Tibial nerve (tissue), 4 donors: Measurements from ENCODE around the gene MOB1B.

Source experiments
- EP300 ChIP-seq, 2 donors: sonication (generic); formaldehyde crosslinking; IDR thresholded peaks; one replicate each; pipeline ENCODE4 v1.6.1; 2017; ENCODE audit warnings: antibody characterized with exemption in 2 of 2, mild to moderate bottlenecking in 1 of 2
- POLR2A ChIP-seq, 2 donors: fragments of 450-650 bp; IDR thresholded peaks; one replicate each; pipeline ENCODE4 v1.6.1; 2017; ENCODE audit warnings: antibody characterized with exemption in 2 of 2, mild to moderate bottlenecking in 2 of 2, moderate library complexity in 2 of 2
- TF ChIP-seq, protein P1 (sequence below), 5 experiments: fragments of 200-600 bp in 3 of 5; fragments of 450-650 bp in 2 of 5; sonication (generic) in 3 of 5; IDR thresholded peaks; one replicate each; pipeline ENCODE4 v1.5.1; 2016 to 2019; ENCODE audit warnings: antibody characterized with exemption in 5 of 5, mild to moderate bottlenecking in 3 of 5, moderate library complexity in 2 of 5

GRCh38 chr4:70920592-70920991, 18.4 kb downstream of the MOB1B start:
- TF ChIP-seq, protein P1, sequence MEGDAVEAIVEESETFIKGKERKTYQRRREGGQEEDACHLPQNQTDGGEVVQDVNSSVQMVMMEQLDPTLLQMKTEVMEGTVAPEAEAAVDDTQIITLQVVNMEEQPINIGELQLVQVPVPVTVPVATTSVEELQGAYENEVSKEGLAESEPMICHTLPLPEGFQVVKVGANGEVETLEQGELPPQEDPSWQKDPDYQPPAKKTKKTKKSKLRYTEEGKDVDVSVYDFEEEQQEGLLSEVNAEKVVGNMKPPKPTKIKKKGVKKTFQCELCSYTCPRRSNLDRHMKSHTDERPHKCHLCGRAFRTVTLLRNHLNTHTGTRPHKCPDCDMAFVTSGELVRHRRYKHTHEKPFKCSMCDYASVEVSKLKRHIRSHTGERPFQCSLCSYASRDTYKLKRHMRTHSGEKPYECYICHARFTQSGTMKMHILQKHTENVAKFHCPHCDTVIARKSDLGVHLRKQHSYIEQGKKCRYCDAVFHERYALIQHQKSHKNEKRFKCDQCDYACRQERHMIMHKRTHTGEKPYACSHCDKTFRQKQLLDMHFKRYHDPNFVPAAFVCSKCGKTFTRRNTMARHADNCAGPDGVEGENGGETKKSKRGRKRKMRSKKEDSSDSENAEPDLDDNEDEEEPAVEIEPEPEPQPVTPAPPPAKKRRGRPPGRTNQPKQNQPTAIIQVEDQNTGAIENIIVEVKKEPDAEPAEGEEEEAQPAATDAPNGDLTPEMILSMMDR (IDR thresholded peaks at IDR 0.05) = no peak
- no peak for TF ChIP-seq EP300 (IDR thresholded peaks at IDR 0.05)
- TF ChIP-seq POLR2A (IDR thresholded peaks at IDR 0.05) = no peak
